ENCODE data around the gene PSMD2. TPM values are rescaled to one million over a fixed set of nuclear protein-coding genes. Genes with fewer than 3 reads are reported as not detected.
"Not testable (repeated sequence)": the region's sequence is repeated elsewhere in the genome, so short reads cannot be mapped to it uniquely, and the experiment has no call there.

PSMD2 gene
- polyA plus RNA-seq, 1 donor from 2014 or later = 319 TPM

- H3K4me3 ChIP-seq (ENCODE audit: low read length) = peak overlapping the region; percentile 95
- H3K36me3 ChIP-seq (ENCODE audit: insufficient read depth, low read length); H3K9me3 ChIP-seq (ENCODE audit: low read length); H4K20me1 ChIP-seq (ENCODE audit: insufficient read depth); H3K9me2 ChIP-seq (ENCODE audit: insufficient read depth, low read length); H3K27me3 ChIP-seq (ENCODE audit: insufficient read depth, low read depth, low read length); H2AFZ ChIP-seq (ENCODE audit: low read depth, low read length): not testable (repeated sequence)
- H3K9ac ChIP-seq (ENCODE audit: low read length) = peak overlapping the region; percentile 98
- H3F3A ChIP-seq (ENCODE audit: insufficient read depth, low read length, poor library complexity, severe bottlenecking) = peaks cover 10% of the 10 kb centered on the region
- H3K27ac ChIP-seq (ENCODE audit: low read length) = peak overlapping the region; percentile 99
- peak overlapping the region; percentile 98 for H3K4me2 ChIP-seq (ENCODE audit: low read length)
- peaks cover 37% of the 10 kb centered on the region for H3K79me2 ChIP-seq (replicated peaks; ENCODE audit: insufficient read depth, low read length)
Measured at GRCh38 chr3:184339451-184340135, 40.6 kb downstream of the PSMD2 start.

DNA sequence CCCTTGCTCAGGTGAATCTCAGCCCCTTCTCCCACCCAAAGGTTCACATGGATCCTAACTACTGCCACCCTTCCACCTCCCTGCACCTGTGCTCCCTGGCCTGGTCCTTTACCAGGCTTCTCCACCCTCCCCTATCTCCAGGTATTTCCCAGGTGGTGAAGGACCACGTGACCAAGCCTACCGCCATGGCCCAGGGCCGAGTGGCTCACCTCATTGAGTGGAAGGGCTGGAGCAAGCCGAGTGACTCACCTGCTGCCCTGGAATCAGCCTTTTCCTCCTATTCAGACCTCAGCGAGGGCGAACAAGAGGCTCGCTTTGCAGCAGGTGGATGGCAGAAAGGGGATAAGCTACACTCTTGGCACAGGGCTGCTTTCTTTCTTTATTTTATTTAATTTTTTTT is 42.9 kb downstream of the PSMD2 start:
- H2AFZ ChIP-seq (ENCODE audit: low read depth, low read length) = no peak overlapping the region
- no peaks in the 10 kb centered on the region for H3K9me2 ChIP-seq (ENCODE audit: insufficient read depth, low read length)
- peaks cover 31% of the 10 kb centered on the region for H3K79me2 ChIP-seq (replicated peaks; ENCODE audit: insufficient read depth, low read length)
- H3F3A ChIP-seq (ENCODE audit: insufficient read depth, low read length, poor library complexity, severe bottlenecking) = no peaks in the 10 kb centered on the region
- no peaks in the 10 kb centered on the region for H3K9me3 ChIP-seq (ENCODE audit: low read length)
- H3K4me2 ChIP-seq (ENCODE audit: low read length) = no peak overlapping the region
- no peaks in the 10 kb centered on the region for H3K27me3 ChIP-seq (ENCODE audit: insufficient read depth, low read depth, low read length)
- TF ChIP-seq, protein P1, sequence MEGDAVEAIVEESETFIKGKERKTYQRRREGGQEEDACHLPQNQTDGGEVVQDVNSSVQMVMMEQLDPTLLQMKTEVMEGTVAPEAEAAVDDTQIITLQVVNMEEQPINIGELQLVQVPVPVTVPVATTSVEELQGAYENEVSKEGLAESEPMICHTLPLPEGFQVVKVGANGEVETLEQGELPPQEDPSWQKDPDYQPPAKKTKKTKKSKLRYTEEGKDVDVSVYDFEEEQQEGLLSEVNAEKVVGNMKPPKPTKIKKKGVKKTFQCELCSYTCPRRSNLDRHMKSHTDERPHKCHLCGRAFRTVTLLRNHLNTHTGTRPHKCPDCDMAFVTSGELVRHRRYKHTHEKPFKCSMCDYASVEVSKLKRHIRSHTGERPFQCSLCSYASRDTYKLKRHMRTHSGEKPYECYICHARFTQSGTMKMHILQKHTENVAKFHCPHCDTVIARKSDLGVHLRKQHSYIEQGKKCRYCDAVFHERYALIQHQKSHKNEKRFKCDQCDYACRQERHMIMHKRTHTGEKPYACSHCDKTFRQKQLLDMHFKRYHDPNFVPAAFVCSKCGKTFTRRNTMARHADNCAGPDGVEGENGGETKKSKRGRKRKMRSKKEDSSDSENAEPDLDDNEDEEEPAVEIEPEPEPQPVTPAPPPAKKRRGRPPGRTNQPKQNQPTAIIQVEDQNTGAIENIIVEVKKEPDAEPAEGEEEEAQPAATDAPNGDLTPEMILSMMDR (IDR thresholded peaks at IDR 0.05; ENCODE audit: poor library complexity, severe bottlenecking) = no peak
- TF ChIP-seq EZH2 (IDR thresholded peaks at IDR 0.05; ENCODE audit: borderline replicate concordance, insufficient read depth, low read length, poor library complexity, severe bottlenecking) (no peak), RAD21 (conservative IDR thresholded peaks at IDR 0.05) (no peak), EP300 (conservative IDR thresholded peaks at IDR 0.05; ENCODE audit: poor library complexity, severe bottlenecking) (no peak), TAF1 (IDR thresholded peaks at IDR 0.05; ENCODE audit: low read depth) (no peak), MXI1 (conservative IDR thresholded peaks at IDR 0.05; ENCODE audit: poor library complexity, severe bottlenecking) (no peak), POLR2AphosphoS5 (IDR thresholded peaks at IDR 0.05) (no peak), REST (IDR thresholded peaks at IDR 0.05; ENCODE audit: borderline replicate concordance) (no peak), SMC3 (conservative IDR thresholded peaks at IDR 0.05; ENCODE audit: poor library complexity) (no peak)
- no peaks in the 10 kb centered on the region for H3K36me3 ChIP-seq (ENCODE audit: insufficient read depth, low read length)
- no peak overlapping the region for H3K4me3 ChIP-seq (ENCODE audit: low read length)
- H4K20me1 ChIP-seq (ENCODE audit: insufficient read depth) = no peaks in the 10 kb centered on the region
- no peak overlapping the region for H3K9ac ChIP-seq (ENCODE audit: low read length)
- no peak overlapping the region for H3K27ac ChIP-seq (ENCODE audit: low read length)

Measured in neural cell (in vitro differentiated cells).